Fibroblast of villous mesenchyme (primary cell): Measurements from ENCODE around the gene BNC2. TPM values are rescaled to one million over a fixed set of nuclear protein-coding genes. Genes with fewer than 3 reads are reported as not detected.

Experiments used
- DNase-seq: peaks from one replicate; pipeline ENCODE4 v3.0.0-alpha.2; 2010; ENCODE audit warnings: low read depth
- H3K4me3 ChIP-seq: 2 replicates; pipeline ENCODE4 v1.5.1; 2011; ENCODE audit warnings: low read depth, mild to moderate bottlenecking, low read length
- total RNA-seq: library from RNA; depleted of rRNA; stranded (reverse); fragments of >200 nt; gene quantifications from 2 replicates; pipeline ENCODE4 v1.2.3, GENCODE V29; 2012
- TF ChIP-seq, protein P1 (sequence below): IDR thresholded peaks from 2 replicates; pipeline ENCODE4 v1.5.1; 2012; ENCODE audit warnings: low read depth, mild to moderate bottlenecking, low read length; ENCODE audit not compliant: insufficient read depth

BNC2 gene
- total RNA-seq, 1 donor = 33.7 TPM

DNA sequence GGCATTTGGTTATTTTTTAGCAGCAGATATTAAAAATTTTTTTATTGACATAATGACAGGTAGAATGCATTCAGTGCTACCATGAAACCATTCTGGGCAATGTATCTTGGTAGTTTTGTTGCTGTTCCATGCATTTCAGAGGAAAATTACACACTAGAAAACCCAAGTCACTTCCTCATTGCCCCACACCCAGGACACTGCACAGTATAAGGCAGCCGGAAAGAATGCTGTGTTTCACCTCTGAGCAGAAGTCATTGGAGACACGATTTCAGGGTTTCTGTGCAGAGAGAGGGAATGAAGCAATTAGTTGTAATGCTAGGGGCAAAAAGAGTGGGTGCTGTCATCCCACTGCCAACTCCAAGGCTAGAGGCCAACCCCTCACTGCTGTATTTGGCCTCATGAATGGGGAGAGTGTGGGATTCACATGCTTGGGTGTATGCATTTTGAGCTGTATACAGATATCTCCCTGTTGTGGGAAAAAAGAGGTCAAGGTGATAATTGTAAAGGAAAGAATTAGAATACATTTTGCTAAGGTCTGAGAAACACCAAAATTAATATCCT lies 290.5 kb downstream of the BNC2 start:
- TF ChIP-seq, protein P1, sequence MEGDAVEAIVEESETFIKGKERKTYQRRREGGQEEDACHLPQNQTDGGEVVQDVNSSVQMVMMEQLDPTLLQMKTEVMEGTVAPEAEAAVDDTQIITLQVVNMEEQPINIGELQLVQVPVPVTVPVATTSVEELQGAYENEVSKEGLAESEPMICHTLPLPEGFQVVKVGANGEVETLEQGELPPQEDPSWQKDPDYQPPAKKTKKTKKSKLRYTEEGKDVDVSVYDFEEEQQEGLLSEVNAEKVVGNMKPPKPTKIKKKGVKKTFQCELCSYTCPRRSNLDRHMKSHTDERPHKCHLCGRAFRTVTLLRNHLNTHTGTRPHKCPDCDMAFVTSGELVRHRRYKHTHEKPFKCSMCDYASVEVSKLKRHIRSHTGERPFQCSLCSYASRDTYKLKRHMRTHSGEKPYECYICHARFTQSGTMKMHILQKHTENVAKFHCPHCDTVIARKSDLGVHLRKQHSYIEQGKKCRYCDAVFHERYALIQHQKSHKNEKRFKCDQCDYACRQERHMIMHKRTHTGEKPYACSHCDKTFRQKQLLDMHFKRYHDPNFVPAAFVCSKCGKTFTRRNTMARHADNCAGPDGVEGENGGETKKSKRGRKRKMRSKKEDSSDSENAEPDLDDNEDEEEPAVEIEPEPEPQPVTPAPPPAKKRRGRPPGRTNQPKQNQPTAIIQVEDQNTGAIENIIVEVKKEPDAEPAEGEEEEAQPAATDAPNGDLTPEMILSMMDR = no peak
- H3K4me3 ChIP-seq = no peak overlapping the region
- DNase-seq = no peak

DNA sequence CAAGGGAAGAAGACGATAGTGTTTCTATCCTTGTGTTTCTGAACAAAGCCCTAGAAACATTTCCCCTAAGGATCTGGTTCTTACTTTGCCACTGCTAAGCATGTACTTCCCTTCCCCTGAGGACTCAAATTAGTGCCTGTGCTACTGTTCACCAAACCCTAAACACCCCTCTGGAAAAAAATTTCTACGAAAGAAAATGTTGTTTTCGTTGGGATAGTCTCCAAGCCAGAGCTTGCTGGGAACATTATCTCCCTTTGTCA lies 294.6 kb downstream of the BNC2 start:
- TF ChIP-seq, protein P1 = no peak
- peak; percentile 28 for DNase-seq
- H3K4me3 ChIP-seq = no peak overlapping the region

DNA sequence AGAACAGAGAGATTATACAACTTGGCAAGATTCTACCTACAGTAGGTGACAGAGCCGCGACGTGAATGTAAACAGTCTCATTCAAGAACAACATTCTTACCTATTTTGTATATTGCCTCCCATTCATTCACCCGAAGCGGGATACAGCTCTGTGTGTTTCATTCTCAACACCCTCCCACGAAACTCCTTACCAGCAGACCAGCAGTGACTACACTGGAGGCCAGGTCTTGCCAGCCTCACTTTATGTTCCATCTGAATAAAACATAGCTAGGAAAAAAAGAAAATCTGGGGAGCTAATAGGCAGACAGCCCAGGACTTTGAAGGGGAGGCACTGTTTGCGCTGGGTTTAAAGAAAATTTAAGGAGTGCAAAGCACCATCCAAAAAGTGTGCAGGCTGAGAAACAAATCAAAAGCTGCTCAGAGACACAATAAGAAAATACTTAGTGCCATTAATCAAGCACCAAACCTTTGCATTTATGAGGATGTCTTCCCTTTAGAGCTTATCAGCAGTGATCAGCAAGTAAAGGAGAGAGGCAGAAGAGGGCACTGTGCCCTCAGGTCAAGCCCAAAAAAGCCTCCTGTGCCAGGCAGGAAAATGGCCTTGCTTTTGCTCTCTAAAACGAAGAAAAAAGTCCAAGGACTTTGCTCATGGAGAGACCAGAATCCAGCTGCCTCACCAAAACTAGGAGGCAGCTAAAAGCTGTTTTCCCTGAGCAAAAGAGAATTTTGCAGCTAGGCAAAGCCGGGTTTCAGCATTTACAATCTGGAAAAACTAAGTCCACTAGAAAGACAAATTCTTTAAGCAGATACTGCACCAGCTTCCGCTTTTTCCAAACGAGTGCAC lies 295.1 kb downstream of the BNC2 start:
- H3K4me3 ChIP-seq = no peak overlapping the region
- TF ChIP-seq, protein P1 = no peak
- peak; percentile 13 for DNase-seq

DNA sequence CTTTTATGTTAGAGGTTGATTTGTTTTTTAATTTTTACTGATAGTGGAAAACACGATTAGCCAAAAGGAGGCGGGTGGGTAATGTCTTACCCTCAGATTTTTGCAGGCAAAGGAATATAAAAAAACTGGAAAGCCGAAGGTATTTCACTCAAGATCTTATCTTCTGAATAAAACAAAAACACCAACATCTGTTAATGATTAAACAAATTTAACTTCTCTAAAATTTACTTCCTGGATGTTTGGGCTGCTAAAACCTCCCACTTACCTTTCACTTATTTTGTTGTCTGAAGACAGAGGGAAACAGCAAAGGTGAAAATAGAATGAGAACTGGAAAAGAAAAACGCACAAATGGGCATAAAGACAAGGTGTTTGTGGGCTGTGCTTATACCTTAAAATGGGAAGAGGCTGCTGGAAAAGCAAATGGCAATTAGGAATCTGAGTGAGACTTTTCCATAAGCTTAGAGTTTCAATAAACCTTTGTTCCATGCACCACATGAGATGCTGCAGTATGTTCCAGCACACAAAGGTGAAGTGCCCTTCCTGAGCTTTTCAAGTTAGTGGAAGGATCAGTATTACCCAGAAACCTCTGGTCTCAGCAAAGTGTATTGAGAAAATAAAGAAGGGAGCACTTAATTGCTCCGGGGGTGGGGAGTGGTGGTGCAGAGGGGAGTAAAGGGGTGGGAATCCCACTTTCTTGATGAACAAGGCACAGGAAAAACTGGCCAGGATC lies 298.3 kb downstream of the BNC2 start:
- peak; percentile 7 for DNase-seq
- TF ChIP-seq, protein P1 = no peak
- no peak overlapping the region for H3K4me3 ChIP-seq

DNA sequence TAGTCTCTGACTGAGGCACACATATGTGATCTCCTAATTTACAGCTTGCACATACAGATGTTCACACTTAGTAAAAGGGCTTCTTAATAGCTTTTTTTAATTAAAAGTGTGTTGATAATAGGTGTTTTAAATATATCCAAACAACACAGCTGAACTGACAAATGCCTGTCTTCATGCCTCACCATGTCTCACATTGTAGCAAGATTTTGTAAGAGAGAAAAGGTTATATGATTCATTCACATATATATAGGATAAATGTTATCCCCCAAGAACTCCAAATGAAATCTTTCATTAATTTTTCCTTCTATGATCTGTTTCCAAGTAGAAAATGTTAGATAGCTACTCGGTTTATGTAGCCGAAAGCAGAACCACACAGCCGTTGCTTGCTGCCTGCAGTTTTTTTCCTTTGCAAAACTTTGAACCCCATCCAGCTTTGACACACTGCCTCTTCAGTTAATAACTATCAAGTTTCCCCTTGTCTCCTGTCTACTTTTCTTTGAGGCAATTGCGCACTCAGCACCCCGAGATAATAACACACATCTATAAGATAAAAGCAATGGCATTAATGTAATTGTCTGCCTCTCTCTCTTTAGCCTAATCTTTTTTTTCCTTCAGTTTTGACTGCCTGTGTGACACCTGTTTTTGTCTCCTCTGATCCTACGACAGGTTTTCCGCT lies 299.2 kb downstream of the BNC2 start:
- no peak overlapping the region for H3K4me3 ChIP-seq
- peak; percentile 12 for DNase-seq
- TF ChIP-seq, protein P1 = no peak

DNA sequence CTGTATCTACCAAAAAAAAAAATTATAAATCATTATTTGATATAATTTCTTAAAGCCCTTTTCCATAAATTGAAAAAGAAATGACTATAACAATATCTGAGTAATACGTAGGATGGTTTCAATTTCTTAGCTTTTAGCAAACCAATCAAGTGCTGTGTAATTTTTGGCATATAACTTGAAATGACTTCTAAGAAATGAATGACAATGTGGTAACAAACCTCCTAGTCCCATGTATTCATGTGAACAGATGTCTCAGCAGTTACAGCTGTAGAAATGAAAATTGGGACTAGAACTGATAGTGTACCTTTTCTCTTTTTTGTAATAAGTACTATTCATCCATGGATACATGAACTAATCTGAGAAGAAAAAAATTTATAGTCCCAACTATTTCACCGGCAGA lies 307.0 kb downstream of the BNC2 start:
- no peak for DNase-seq
- TF ChIP-seq, protein P1 = no peak
- no peak overlapping the region for H3K4me3 ChIP-seq
